Amniotic epithelial cell (primary cell): ENCODE results near the gene DAG1.

Experiments used
- DNase-seq: peaks from one replicate; pipeline ENCODE4 v3.0.0-alpha.2; 2010; ENCODE audit warnings: low read depth

Gene DAG1

DNA sequence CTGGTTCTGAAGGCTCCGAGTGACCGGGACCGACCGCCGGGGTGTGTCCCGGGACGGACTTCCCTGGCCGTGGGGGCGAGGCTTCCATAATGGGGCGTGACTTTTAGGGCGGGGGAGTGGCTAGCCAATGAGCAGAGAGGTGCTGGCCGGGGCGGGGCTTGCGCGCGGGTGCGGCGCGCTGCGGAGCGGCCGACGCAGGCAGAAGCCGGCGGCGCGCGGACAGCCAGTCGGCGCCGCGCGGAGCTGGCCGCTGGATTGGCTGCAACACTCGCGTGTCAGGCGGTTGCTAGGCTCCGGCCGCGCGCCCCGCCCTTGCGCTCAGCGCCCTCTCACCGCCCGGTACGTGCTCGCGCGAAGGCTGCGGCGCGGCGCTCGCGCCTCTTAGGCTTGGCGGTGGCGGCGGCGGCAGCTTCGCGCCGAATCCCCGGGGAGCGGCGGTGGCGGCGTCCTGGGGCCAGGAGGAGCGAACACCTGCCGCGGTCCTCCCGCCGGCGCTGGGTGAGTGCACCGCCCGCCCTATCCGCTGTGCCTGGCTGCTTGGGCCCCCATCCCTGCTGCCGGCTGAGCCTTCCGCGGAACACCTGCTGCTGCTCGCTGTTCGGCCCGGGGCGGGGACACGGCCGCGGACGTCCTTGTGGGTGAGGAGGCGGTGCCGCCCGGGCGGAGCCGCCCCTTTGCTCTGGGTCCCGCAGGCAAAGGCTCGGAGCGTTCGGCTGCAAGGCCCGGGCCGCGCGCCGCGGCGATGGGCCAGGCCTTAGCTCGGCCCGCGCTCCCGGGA is at the start of gene DAG1:
Gene DAG1 (plus strand): TSS at position 332 of the 778 bp plus-strand sequence. CDS start 40,268 bp downstream, outside the sequence.
- DNase-seq = peak; percentile 94

- DNase-seq = no peak
These were observed 48.1 kb upstream of the DAG1 start for GRCh38 chr3:49421890-49422378.

DNA sequence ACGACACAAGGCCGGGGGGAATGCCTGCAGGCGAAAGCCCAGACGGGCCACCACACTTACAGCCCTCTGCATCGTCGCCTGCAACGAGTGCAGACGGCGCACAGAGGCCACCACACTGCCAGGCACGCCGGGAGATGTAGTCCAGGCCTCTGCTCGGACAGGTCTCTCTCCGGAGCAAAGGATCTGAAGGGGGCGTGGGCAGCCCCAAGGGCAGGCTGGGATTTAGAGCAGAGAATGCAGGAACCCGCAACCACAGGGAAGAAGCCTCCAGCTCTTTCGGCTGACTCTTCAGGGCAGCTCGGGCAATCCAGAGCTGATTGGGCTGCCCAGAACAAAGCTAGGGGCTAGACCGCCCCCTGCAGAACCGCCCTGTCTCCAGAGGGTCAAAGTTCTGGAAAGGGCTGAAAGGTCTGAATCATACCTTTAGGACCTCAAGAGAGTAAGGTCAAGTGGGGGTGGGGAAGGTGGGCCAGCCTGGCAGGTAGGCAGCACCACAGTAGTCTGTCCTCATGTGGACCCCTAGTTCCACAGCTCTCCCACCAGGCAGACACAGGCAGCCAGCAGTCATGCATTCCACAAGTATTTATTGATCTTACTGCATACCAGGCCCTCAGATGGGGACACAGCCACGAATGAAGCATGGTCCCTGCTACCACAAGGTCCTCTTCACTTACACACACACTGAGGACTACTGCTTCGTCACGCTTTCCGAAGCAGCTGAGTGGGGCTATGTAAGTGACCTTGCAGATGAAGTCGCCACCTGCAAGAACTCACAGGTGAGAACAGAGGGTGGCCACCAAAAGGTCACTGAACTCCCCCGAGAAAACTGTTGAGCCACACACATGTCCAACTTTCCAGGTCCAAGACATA is 47.5 kb upstream of the DAG1 start, which contains the start of gene AMT:
Gene AMT (minus strand): TSS at position 95 of the 870 bp plus-strand sequence. CDS start 23 bp downstream, at position 72.
- DNase-seq = peak; percentile 71

- DNase-seq = no peak
These were observed 45.3 kb upstream of the DAG1 start for GRCh38 chr3:49424816-49425215.

- DNase-seq = no peak
These were observed 42.5 kb upstream of the DAG1 start for GRCh38 chr3:49427586-49427985.

GRCh38 chr3:49428752-49429080 is 41.4 kb upstream of the DAG1 start:
- no peak for DNase-seq

DNA sequence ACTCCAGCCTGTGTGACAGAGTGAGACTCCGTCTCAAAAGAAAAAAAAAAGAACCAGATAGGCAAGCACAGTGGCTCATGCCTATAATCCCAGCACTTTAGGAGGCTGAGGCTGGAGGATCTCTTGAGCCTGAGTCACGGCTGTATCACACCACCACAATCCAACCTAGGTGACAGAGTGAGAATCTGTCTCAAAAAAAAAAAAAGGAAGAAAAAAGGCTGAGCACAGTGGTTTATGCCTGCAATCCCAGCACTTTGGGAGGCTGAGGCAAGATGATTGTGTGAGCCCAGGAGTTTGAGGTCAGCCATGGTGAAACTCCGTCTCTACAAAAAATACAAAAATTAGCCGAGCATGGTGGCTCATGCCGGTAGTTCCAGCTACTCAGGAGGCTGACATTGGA is 35.3 kb upstream of the DAG1 start:
- DNase-seq = no peak

GRCh38 chr3:49445391-49445790 is 24.7 kb upstream of the DAG1 start:
- no peak for DNase-seq

- DNase-seq = no peak
These were observed 16.4 kb upstream of the DAG1 start for GRCh38 chr3:49453621-49454020.

DNA sequence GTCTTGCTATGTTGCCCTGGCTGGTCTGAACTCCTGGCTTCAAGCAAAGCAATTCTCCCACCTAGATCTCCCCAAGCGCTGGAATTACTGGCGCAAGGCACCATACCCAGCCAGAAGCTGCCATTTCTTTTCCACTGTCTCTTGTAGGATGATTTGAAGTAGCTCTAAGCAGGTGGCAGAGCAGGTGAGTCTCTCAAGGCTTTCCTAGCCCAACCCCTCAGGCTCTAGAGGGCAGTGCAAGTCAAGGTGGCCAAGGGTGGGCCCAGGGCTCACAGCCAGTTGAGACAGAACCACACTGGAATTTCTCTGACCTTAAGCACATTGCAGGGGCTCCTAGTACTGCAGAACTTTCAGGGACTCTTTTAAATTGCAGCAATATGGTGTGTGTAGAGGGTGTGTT is 15.6 kb upstream of the DAG1 start:
- DNase-seq = no peak

DNA sequence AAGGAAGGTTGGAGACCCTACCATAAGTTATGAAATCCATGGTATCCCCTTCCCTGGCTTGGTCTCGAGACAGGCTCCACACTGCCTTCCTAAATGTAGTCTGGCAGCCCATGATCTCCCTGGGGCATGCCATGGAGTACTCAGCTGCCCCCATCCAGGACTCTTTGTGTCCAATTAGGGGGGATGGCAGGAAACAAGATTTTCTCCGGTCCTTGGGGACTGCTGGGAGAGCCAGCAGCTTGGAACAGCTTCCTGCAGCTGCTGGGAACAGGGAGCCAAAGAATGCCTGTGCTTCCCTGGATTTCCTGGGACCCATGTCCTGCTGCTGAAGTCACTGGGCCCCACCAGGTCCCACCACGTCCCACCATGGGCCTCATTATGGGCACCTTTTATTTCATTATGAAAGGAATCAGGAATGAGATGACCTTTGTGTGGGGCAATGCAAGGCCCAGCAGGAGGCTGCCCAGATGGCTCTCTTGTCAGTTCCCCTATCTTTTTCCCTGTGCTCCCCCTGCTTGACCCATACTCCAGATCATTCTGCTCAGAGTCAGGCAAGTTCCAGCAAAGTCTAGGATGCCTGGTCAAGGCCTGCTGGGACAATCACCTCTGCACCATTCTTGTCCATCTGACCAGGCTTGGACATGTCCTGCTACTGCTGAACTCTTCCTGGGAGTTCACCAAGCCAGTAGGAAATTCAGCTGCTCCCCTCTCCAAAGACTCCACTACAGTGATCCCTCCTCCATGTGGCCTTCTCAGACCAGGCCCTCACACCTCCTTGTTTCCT is 15.0 kb upstream of the DAG1 start:
- DNase-seq = no peak

GRCh38 chr3:49456466-49456865 is 13.6 kb upstream of the DAG1 start:
- no peak for DNase-seq

DNA sequence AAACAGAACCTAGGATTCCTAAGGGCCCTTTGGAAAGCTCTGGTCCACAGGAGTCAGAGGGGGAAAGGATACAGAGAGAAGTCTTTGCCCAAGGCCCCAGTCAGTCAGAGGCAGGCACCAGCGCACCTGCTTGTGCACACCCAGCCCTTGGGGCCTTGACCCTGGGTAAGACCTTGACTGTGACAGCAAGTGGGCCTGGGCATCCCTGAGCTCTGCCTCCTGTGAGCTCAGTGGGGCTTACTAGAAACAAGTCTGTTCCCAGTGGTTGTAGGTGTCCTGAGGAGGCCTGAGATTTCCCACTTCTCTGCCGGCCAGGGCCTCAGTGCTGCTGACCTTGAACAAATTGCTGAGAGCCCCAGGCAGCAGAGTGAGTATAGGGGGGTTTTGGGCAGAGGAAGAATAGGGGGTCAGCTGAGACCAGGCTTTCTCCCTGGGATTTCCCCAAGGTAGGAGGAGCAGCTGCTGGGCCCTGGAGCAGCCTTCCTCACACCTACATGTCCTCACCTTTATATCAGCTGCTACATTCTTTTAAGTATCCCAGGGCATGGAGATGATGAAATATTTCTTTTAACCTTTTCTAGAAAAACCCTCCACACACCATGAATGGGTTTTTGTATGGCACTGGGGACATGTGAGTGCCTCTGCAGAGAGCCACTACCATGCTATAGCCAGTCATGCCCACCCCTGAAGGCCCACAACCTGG is 9.7 kb upstream of the DAG1 start:
- no peak for DNase-seq

GRCh38 chr3:49460956-49461355 is 9.1 kb upstream of the DAG1 start:
- no peak for DNase-seq

GRCh38 chr3:49461443-49462171 is 8.5 kb upstream of the DAG1 start:
- peak; percentile 25 for DNase-seq

- peak; percentile 64 for DNase-seq
These were observed 7.8 kb upstream of the DAG1 start for GRCh38 chr3:49462222-49462621.

GRCh38 chr3:49465270-49466034 is 4.6 kb upstream of the DAG1 start:
- DNase-seq = peak; percentile 59

DNA sequence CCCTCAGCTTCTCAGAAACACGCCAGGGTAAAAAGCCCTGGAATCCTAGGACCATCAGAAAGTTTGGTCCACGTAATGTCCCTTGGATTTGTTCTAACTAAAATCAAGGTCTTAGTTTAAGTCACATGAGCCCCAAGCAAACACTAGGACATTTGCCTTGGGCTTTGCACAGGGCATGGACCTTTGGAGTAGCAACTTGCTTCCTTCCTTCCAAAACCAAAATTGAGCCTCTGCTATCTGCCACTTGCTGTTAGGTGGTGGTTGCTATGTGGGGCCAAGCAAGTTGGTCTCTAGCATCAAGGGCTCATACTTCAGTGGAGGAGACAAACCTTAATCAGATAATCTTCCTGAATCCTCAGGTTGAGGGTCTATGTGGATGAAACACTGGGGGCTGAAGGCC is 4.0 kb upstream of the DAG1 start:
- DNase-seq = no peak

- peak; percentile 53 for DNase-seq
These were observed 781 bp upstream of the DAG1 start for GRCh38 chr3:49469037-49469935.
